Smooth muscle cell (in vitro differentiated cells): Measurements from ENCODE around the gene ITFG1. TPM values are rescaled to one million over a fixed set of nuclear protein-coding genes. Genes with fewer than 3 reads are reported as not detected.

Experiments used
- DNase-seq: peaks from one replicate; lab custom pipeline; 2025; ENCODE audit not compliant: unreplicated experiment; lab: John Stamatoyannopoulos, UW
- H2AFZ ChIP-seq: fragments of 200-600 bp; sonication (generic); 2 replicates; pipeline ENCODE4 v1.6.0; 2016; ENCODE audit warnings: antibody characterized with exemption, low read depth, mild to moderate bottlenecking
- H3F3A ChIP-seq: fragments of 200-600 bp; sonication (generic); 2 replicates; pipeline ENCODE4 v1.6.0; 2017; ENCODE audit warnings: antibody characterized with exemption, low read depth
- H3K27ac ChIP-seq: fragments of 200-600 bp; sonication (generic); 2 replicates; pipeline ENCODE4 v1.5.1; 2016; ENCODE audit warnings: low read depth, mild to moderate bottlenecking
- H3K27me3 ChIP-seq: fragments of 200-600 bp; sonication (generic); 2 replicates; pipeline ENCODE4 v1.6.1; 2016; ENCODE audit warnings: low read depth, mild to moderate bottlenecking
- H3K36me3 ChIP-seq: fragments of 200-600 bp; sonication (generic); 2 replicates; pipeline ENCODE4 v1.5.1; 2016; ENCODE audit warnings: low read depth
- H3K4me1 ChIP-seq: fragments of 200-600 bp; sonication (generic); 2 replicates; pipeline ENCODE4 v1.5.1; 2016; ENCODE audit warnings: low read depth
- H3K4me2 ChIP-seq: fragments of 200-600 bp; sonication (generic); 2 replicates; pipeline ENCODE4 v1.6.0; 2016; ENCODE audit warnings: mild to moderate bottlenecking
- H3K4me3 ChIP-seq: fragments of 200-600 bp; sonication (generic); 2 replicates; pipeline ENCODE4 v1.5.1; 2016; ENCODE audit warnings: mild to moderate bottlenecking
- H3K79me2 ChIP-seq: fragments of 200-600 bp; sonication (generic); 2 replicates; pipeline ENCODE4 v1.6.0; 2016; ENCODE audit warnings: low read depth, mild to moderate bottlenecking
- H3K9ac ChIP-seq: fragments of 200-600 bp; sonication (generic); 2 replicates; pipeline ENCODE4 v1.6.0; 2016; ENCODE audit warnings: low read depth
- H3K9me3 ChIP-seq: fragments of 200-600 bp; sonication (generic); replicated peaks from 2 replicates; pipeline ENCODE4 v1.5.1; 2016; ENCODE audit warnings: low read depth
- H4K20me1 ChIP-seq: fragments of 200-600 bp; sonication (generic); 2 replicates; pipeline ENCODE4 v1.6.0; 2016; ENCODE audit warnings: low read depth
- whole genome bisulfite sequencing: methylation state at CpG from one replicate; pipeline ENCODE4 v1.1.7; 2016; ENCODE audit warnings: low lambda C conversion rate; 5-methylcytosine and 5-hydroxymethylcytosine counted together
- polyA plus RNA-seq: library from polyadenylated mRNA; unstranded; fragments of >200 nt; fragmentation: Nextera tagmentation; extraction: Ambion mirVana; gene quantifications from 2 replicates; pipeline ENCODE4 v1.2.1, GENCODE V29; 2016
- total RNA-seq: library from RNA; depleted of rRNA; stranded (reverse); fragments of >200 nt; gene quantifications from 2 replicates; pipeline ENCODE4 v1.2.3, GENCODE V29; 2014
- TF ChIP-seq, protein P1 (sequence below): fragments of 200-600 bp; sonication (generic); IDR thresholded peaks from 2 replicates; pipeline ENCODE4 v1.5.1; 2017; ENCODE audit warnings: borderline replicate concordance, mild to moderate bottlenecking, antibody characterized with exemption; ENCODE audit not compliant: insufficient read depth, poor library complexity, severe bottlenecking

ITFG1 gene
- total and polyA plus RNA-seq, 2 experiments from 2014 or later = 75.2 to 100 TPM

DNA sequence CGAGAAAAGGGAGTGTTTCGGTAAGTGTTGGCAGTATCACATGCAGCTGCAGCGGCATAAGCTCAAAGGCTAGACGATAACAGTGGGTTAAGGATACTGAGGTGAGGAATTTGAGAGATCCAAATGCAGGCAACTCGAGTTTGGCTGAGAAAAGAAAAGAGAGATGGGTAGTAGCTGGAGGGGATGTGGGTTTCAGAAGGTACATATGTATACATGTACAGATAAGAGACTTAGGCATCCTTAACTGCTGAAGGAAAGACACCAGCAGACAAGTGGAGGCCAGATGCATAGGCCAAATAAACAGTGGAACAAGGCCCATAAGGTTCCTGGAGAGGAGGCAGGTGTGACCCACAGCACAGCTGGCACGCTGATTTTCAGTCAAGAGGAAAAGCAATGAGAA lies 230.6 kb downstream of the ITFG1 start:
- Histone ChIP-seq H3K27ac (no peak overlapping the region), H3K4me2 (no peak overlapping the region), H3K27me3 (no peaks in the 10 kb centered on the region), H4K20me1 (no peaks in the 10 kb centered on the region), H3K9me3 (no peaks in the 10 kb centered on the region), H3K4me3 (no peak overlapping the region), H3K9ac (no peak overlapping the region), H3K79me2 (no peaks in the 10 kb centered on the region), H3F3A (no peaks in the 10 kb centered on the region), H3K4me1 (no peaks in the 10 kb centered on the region), H2AFZ (no peak overlapping the region), H3K36me3 (no peaks in the 10 kb centered on the region)
- WGBS = 92% methylated on average over 6 of the region's 6 CpGs
- DNase-seq = no peak
- TF ChIP-seq, protein P1, sequence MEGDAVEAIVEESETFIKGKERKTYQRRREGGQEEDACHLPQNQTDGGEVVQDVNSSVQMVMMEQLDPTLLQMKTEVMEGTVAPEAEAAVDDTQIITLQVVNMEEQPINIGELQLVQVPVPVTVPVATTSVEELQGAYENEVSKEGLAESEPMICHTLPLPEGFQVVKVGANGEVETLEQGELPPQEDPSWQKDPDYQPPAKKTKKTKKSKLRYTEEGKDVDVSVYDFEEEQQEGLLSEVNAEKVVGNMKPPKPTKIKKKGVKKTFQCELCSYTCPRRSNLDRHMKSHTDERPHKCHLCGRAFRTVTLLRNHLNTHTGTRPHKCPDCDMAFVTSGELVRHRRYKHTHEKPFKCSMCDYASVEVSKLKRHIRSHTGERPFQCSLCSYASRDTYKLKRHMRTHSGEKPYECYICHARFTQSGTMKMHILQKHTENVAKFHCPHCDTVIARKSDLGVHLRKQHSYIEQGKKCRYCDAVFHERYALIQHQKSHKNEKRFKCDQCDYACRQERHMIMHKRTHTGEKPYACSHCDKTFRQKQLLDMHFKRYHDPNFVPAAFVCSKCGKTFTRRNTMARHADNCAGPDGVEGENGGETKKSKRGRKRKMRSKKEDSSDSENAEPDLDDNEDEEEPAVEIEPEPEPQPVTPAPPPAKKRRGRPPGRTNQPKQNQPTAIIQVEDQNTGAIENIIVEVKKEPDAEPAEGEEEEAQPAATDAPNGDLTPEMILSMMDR = no peak

- Histone ChIP-seq H3K9ac (no peak overlapping the region), H3K4me2 (no peak overlapping the region), H3F3A (no peaks in the 10 kb centered on the region), H2AFZ (no peak overlapping the region), H4K20me1 (no peaks in the 10 kb centered on the region), H3K79me2 (no peaks in the 10 kb centered on the region), H3K9me3 (peaks cover 3% of the 10 kb centered on the region), H3K4me1 (no peaks in the 10 kb centered on the region), H3K27me3 (no peaks in the 10 kb centered on the region), H3K27ac (no peak overlapping the region), H3K4me3 (no peak overlapping the region), H3K36me3 (no peaks in the 10 kb centered on the region)
- DNase-seq = no peak
- 95% methylated on average over 7 of the region's 7 CpGs for WGBS
- TF ChIP-seq, protein P1 = no peak
These were observed 231.5 kb downstream of the ITFG1 start for GRCh38 chr16:47229053-47230050.

- no peak overlapping the region for H3K9ac ChIP-seq
- TF ChIP-seq, protein P1 = no peak
- H4K20me1 ChIP-seq = no peaks in the 10 kb centered on the region
- H3K9me3 ChIP-seq = peaks cover 3% of the 10 kb centered on the region
- 97% methylated on average over 7 of the region's 7 CpGs for WGBS
- H3K36me3 ChIP-seq = no peaks in the 10 kb centered on the region
- H3K4me2 ChIP-seq = no peak overlapping the region
- no peak overlapping the region for H3K27ac ChIP-seq
- H3K4me1 ChIP-seq = no peaks in the 10 kb centered on the region
- H3F3A ChIP-seq = no peaks in the 10 kb centered on the region
- no peaks in the 10 kb centered on the region for H3K79me2 ChIP-seq
- H2AFZ ChIP-seq = no peak overlapping the region
- no peak for DNase-seq
- H3K27me3 ChIP-seq = no peaks in the 10 kb centered on the region
- no peak overlapping the region for H3K4me3 ChIP-seq
These were observed 232.6 kb downstream of the ITFG1 start for GRCh38 chr16:47228241-47228640.
